ENCODE results near the gene SYCP3.
"Not testable (repeated sequence)": the region's sequence is repeated elsewhere in the genome, so short reads cannot be mapped to it uniquely, and the experiment has no call there.

The SYCP3 gene

DNA sequence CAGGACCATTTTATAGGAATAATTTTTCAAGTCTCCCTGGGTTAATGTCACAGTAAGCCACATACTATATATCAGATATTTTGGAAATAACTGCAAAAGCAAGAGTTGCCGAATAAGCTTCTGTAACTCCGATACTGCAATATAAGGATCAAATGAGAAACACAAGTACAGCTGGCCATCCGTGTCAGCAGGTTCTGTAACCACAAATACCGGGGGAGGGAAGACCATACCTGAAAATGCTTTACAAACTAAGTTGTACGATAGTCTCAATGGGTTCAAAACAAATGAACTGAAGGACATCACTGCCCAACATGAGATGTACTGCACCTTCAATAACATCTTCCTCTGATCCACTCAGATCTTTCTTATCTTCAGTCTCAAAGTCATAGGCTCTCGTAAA is 1.8 kb downstream of the SYCP3 start:
- TF ChIP-seq, protein P1, sequence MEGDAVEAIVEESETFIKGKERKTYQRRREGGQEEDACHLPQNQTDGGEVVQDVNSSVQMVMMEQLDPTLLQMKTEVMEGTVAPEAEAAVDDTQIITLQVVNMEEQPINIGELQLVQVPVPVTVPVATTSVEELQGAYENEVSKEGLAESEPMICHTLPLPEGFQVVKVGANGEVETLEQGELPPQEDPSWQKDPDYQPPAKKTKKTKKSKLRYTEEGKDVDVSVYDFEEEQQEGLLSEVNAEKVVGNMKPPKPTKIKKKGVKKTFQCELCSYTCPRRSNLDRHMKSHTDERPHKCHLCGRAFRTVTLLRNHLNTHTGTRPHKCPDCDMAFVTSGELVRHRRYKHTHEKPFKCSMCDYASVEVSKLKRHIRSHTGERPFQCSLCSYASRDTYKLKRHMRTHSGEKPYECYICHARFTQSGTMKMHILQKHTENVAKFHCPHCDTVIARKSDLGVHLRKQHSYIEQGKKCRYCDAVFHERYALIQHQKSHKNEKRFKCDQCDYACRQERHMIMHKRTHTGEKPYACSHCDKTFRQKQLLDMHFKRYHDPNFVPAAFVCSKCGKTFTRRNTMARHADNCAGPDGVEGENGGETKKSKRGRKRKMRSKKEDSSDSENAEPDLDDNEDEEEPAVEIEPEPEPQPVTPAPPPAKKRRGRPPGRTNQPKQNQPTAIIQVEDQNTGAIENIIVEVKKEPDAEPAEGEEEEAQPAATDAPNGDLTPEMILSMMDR (conservative IDR thresholded peaks at IDR 0.05; ENCODE audit: low read depth, low read length), result no peak
- no peak for DNase-seq (ENCODE audit: low read depth)
- no peak overlapping the region for H3K4me3 ChIP-seq (ENCODE audit: low read depth, low read length)

DNA sequence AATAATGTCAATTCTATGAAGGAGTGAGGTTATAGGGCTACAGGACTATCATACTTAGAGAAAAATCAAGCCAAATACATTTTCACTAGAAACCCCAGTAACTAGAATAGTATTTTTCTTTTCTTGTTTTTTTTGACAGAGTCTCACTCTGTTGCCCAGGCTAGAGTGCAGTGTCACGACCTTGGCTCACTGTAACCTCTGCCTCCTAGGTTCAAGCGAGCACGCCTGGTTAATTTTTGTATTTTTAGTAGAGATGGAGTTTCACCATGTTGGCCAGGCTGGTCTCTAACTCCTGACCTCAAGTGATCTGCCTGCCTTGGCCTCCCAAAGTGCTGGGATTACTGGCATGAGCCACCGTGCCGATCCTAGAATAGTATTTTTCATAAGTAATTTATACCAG is 4.8 kb downstream of the SYCP3 start:
- not testable (repeated sequence) for H3K4me3 ChIP-seq (ENCODE audit: low read depth, low read length); DNase-seq (ENCODE audit: low read depth)

DNA sequence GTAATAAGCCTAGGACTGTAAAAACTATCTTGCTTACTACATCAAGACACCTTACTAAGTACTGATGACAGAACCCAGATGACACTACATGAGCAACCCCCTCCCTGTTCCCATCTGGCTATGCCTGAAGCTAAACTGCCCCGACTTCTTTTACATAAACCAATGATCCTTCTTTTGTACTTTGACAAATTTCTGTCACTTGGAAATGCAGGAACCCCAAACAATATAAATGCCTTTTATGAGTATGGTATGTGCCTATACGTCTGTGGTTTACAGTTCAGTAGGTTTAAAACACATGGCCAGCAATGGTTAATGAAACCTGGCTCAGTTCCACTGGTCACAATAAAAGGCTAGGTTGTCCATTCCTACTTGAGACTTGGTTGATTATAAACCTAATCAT is 6.1 kb downstream of the SYCP3 start:
- no peak overlapping the region for H3K4me3 ChIP-seq (ENCODE audit: low read depth, low read length)
- DNase-seq (ENCODE audit: low read depth), result no peak
- TF ChIP-seq, protein P1 (conservative IDR thresholded peaks at IDR 0.05; ENCODE audit: low read depth, low read length), result no peak

DNA sequence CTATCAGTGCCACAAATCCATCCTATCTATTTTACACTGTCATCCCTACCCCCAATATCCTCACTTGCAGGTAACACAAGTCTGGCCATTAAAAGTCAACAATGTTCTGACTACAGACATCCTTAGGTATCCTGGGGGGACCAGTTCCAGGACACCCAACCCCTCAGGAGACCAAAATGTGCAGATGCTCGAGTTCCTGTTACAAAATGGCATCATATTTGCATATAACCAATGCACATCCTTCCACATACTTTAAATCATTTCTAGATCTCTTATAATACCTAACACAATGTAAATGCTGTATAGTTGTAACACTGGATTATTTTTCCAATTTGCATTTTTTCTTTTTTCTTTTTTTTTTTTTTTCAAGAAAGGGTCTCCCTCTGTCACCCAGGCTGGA is 6.9 kb downstream of the SYCP3 start:
- DNase-seq (ENCODE audit: low read depth), result no peak
- H3K4me3 ChIP-seq (ENCODE audit: low read depth, low read length), result no peak overlapping the region
- TF ChIP-seq, protein P1 (conservative IDR thresholded peaks at IDR 0.05; ENCODE audit: low read depth, low read length), result no peak

DNA sequence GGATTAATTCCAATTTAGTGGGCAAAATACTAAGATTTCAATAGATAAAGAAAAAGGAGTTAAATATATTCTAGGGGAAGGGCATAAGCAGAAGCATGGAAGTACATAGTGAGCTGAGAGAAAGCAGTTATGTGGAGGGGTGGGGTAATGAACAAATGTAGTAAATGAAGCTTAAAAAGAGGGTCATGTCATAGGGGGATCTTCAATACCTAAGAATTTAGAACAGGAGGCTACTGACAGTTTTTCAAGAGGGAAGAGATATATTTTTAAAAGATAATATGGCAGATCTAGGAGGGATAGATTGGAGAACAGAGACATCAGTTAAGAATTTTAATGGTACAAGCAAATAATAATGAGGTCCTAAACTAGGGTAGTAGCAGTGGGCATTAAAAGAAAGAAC is 9.4 kb downstream of the SYCP3 start:
- no peak for DNase-seq (ENCODE audit: low read depth)
- no peak overlapping the region for H3K4me3 ChIP-seq (ENCODE audit: low read depth, low read length)
- TF ChIP-seq, protein P1 (conservative IDR thresholded peaks at IDR 0.05; ENCODE audit: low read depth, low read length), result no peak

DNA sequence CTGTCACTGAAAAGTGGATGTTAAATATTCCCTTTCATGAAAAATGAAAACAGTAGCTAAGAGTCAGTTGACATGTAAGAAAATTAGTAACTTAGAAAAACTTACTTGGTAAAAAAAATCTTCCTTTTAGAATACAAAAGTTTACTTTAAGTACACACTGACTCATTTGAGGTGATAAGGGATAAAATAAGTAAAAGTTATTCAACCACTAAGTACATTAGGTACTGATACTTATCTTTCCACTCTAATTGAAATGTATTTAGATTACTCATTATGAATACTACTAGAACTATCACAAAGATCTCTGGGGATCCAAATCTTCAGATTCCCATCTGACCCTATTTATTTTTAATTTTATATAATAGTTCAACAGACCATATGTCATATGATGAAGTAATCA is 12.2 kb downstream of the SYCP3 start:
- no peak for DNase-seq (ENCODE audit: low read depth)
- TF ChIP-seq, protein P1 (conservative IDR thresholded peaks at IDR 0.05; ENCODE audit: low read depth, low read length), result no peak
- H3K4me3 ChIP-seq (ENCODE audit: low read depth, low read length), result no peak overlapping the region

DNA sequence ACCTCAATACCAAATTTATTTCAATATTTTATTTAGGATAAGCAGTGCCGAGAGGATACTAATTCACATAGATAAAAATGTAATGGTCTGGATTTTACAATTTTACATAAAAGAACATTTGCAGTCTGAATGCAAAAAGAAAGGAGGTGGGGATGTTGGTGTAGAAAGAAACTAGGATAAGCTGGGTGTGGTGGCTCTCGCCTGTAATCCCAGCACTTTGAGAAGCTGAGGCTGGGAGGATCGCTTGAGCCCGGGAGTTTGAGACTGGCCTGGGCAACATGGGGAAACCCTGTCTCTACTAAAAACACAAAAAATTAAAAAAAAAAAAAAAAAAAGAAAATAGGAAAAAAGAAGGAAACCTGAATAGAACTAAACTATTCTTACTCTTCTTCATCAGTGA is 16.9 kb downstream of the SYCP3 start:
- H3K4me3 ChIP-seq (ENCODE audit: low read depth, low read length), result no peak overlapping the region
- no peak for DNase-seq (ENCODE audit: low read depth)
- TF ChIP-seq, protein P1 (conservative IDR thresholded peaks at IDR 0.05; ENCODE audit: low read depth, low read length), result no peak

DNA sequence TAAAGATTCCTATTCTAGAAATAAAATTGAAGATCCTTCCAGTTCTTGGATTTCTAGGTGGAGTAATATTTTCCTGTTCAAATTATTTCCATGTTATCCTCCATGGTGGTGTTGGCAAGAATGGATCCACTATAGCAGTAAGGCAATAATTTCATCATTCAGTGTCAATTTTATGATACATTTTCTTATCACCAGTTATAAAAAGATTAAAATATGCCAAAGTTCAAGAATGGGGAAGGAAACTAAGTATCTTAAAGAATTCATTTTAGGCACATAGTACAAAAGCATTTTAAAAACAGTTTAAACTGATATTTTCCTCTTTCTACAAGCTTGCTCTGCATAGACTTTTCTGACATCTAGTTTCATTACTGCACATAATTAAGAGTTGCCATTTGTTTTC is 19.1 kb downstream of the SYCP3 start:
- no peak for DNase-seq (ENCODE audit: low read depth)
- TF ChIP-seq, protein P1 (conservative IDR thresholded peaks at IDR 0.05; ENCODE audit: low read depth, low read length), result no peak
- no peak overlapping the region for H3K4me3 ChIP-seq (ENCODE audit: low read depth, low read length)
